Spleen (tissue), 11 donors: ENCODE measurements around the gene MMP17. TPM values are rescaled to one million over a fixed set of nuclear protein-coding genes. Genes with fewer than 3 reads are reported as not detected.
A peak's percentile ranks its signal among the peaks of the same experiment; 100 is the strongest.

Source experiments
- DNase-seq: peaks from one replicate; pipeline ENCODE4 v3.0.0-alpha.2; 2020
- H3K27ac ChIP-seq, 8 donors: fragments of 200-600 bp; sonication (generic) in 7 of 8; 1 replicate in 4 of 8; 2 replicates in 4 of 8; pipeline versions ENCODE4 v1.5.0 to v1.8.0; 2016 to 2021; ENCODE audit warnings: inconsistent platforms in 4 of 8, mild to moderate bottlenecking in 4 of 8, moderate library complexity in 1 of 8
- H3K27me3 ChIP-seq, 7 donors: fragments of 200-600 bp; sonication (generic) in 6 of 7; replicated peaks in 1 of 7; 1 replicate in 4 of 7; 2 replicates in 3 of 7; pipeline versions ENCODE4 v1.5.0 to v1.8.0; 2016 to 2021; ENCODE audit warnings: inconsistent platforms in 3 of 7, mild to moderate bottlenecking in 1 of 7
- H3K36me3 ChIP-seq, 6 donors: fragments of 200-600 bp; sonication (generic) in 5 of 6; 1 replicate in 4 of 6; 2 replicates in 2 of 6; pipeline versions ENCODE4 v1.5.0 to v1.8.0; 2016 to 2021; ENCODE audit warnings: inconsistent platforms in 2 of 6
- H3K4me1 ChIP-seq, 6 donors: fragments of 200-600 bp; sonication (generic) in 5 of 6; 1 replicate in 3 of 6; 2 replicates in 3 of 6; pipeline versions ENCODE4 v1.5.0 to v1.8.0; 2016 to 2021; ENCODE audit warnings: inconsistent platforms in 3 of 6
- H3K4me3 ChIP-seq, 8 donors: fragments of 200-600 bp; sonication (generic) in 7 of 8; 1 replicate in 4 of 8; 2 replicates in 4 of 8; pipeline versions ENCODE4 v1.5.0 to v1.8.0; 2016 to 2021; ENCODE audit warnings: inconsistent platforms in 4 of 8, mild to moderate bottlenecking in 4 of 8, moderate library complexity in 2 of 8
- H3K9me3 ChIP-seq, 8 donors: fragments of 200-600 bp; sonication (generic) in 7 of 8; 1 replicate in 4 of 8; 2 replicates in 4 of 8; pipeline versions ENCODE4 v1.5.0 to v1.8.0; 2016 to 2021; ENCODE audit warnings: inconsistent platforms in 4 of 8
- CTCF ChIP-seq, 11 experiments: fragments of 200-600 bp in 7 of 11; fragments of 450-650 bp in 4 of 11; sonication (generic) in 4 of 11; IDR thresholded peaks in 8 of 11; conservative IDR thresholded peaks in 3 of 11; 1 replicate in 7 of 11; 2 replicates in 4 of 11; pipeline versions ENCODE4 v1.4.0 to v1.8.0; 2016 to 2021; ENCODE audit warnings: antibody characterized with exemption in 11 of 11, inconsistent platforms in 4 of 11, mild to moderate bottlenecking in 1 of 11
- POLR2A ChIP-seq, 3 donors: fragments of 450-650 bp; IDR thresholded peaks; one replicate each; pipeline ENCODE4 v1.5.1; 2017; ENCODE audit warnings: antibody characterized with exemption in 3 of 3, mild to moderate bottlenecking in 1 of 3
- POLR2AphosphoS5 ChIP-seq, 3 donors: sonication (generic); formaldehyde crosslinking; IDR thresholded peaks; one replicate each; pipeline ENCODE4 v1.5.1; 2017; ENCODE audit warnings: antibody characterized with exemption in 3 of 3
- WGBS, 5 donors: extraction: QIAGEN DNeasy Blood & Tissue Kit in 3 of 5; methylation state at CpG; one replicate each; pipeline versions ENCODE4 v1.1.5 to v1.1.7; 2013 to 2018; 5-methylcytosine and 5-hydroxymethylcytosine counted together
- intact Hi-C: fragments of 100-400 bp; cut with DNase I; formaldehyde crosslinking; loops from one replicate; pipeline ENCODE4 v1.15.0; 2023; ENCODE audit warnings: low total_unique reads
- polyA plus RNA-seq, 3 donors: library from polyadenylated mRNA; stranded (reverse); fragments of 200-250 nt; gene quantifications; one replicate each; pipeline ENCODE4 v1.2.1, GENCODE V29; 2013
- total RNA-seq, 7 donors: library from RNA; depleted of rRNA in 3 of 7; stranded (reverse); fragments of >200 nt in 3 of 7; fragmentation: NEBNext Ultra II Directional in 4 of 7; extraction: Animal tissue kit (Norgen Biotek cat#: 25700) in 4 of 7; gene quantifications; one replicate each; pipeline versions ENCODE4 v1.1.0 to v1.2.1, GENCODE V29; 2016 to 2021
- donor health status: healthy with polysubstance abuse.
- donor health status: DM: no; HTN: no; CAD: no; lungs with moderate emphysema.
- donor health status: DM: no; HTN: no; CAD: no.
- donor health status: Bipolar disorder and iron deficiency.
- donor health status: healthy.
- donor health status: DM: no; HTN: no; CAD: no.
- donor health status: DM: yes; HTN: yes; CAD: no.

The MMP17 gene
- total and polyA plus RNA-seq, 10 donors: 1.4 to 8.4 (median 3.5) TPM

- no peak for TF ChIP-seq POLR2AphosphoS5 (IDR thresholded peaks at IDR 0.05)
- no peak for TF ChIP-seq CTCF (IDR thresholded peaks at IDR 0.05 in 8 of 11, conservative IDR thresholded peaks at IDR 0.05 in 3 of 11)
- no peak for TF ChIP-seq POLR2A (IDR thresholded peaks at IDR 0.05)
- intact Hi-C loops: no loop called here
- H3K4me3 ChIP-seq: no peak overlapping the region
- peaks cover 0 to 13% (median 0%) of the 10 kb centered on the region in 6 donors for H3K36me3 ChIP-seq
- peaks cover 21 to 39% (median 29%) of the 10 kb centered on the region in 6 donors for H3K4me1 ChIP-seq
- 81 to 88% (median 84%) methylated on average over 22 to 26 of the region's 26 CpGs for WGBS, 5 donors
- H3K9me3 ChIP-seq: no peaks in the 10 kb centered on the region
- peak; percentile 79 for DNase-seq
- H3K27ac ChIP-seq: peak overlapping the region in 1 of 8 donors; percentile 93
- no peaks in the 10 kb centered on the region for H3K27me3 ChIP-seq
Measured at GRCh38 chr12:131892711-131893604, 64.8 kb downstream of the MMP17 start.

- Histone ChIP-seq H3K36me3 (peaks cover 0 to 21% (median 0%) of the 10 kb centered on the region in 6 donors), H3K27ac (peak overlapping the region in 7 of 8 donors; percentile 78 to 98 (median 93)), H3K4me1 (peaks cover 24 to 46% (median 30%) of the 10 kb centered on the region in 6 donors), H3K4me3 (peak overlapping the region in 7 of 8 donors; percentile 39 to 85 (median 58)), H3K9me3 (no peaks in the 10 kb centered on the region), H3K27me3 (no peaks in the 10 kb centered on the region)
- no peak for TF ChIP-seq CTCF (IDR thresholded peaks at IDR 0.05 in 8 of 11, conservative IDR thresholded peaks at IDR 0.05 in 3 of 11)
- TF ChIP-seq POLR2AphosphoS5 (IDR thresholded peaks at IDR 0.05): no peak
- peak; percentile 68 for DNase-seq
- intact Hi-C loops: no loop called here
- 41 to 57% (median 46%) methylated on average over 15 to 19 of the region's 19 CpGs for WGBS, 5 donors
Measured at GRCh38 chr12:131893605-131894312, 65.6 kb downstream of the MMP17 start.

GRCh38 chr12:131894313-131894860 lies 66.2 kb downstream of the MMP17 start, which contains the start of gene ULK1:
Gene ULK1 (plus strand): TSS chr12:131894622. CDS start chr12:131895002, 380 bp downstream.
- 0 to 1% (median 1%) methylated on average over 14 to 54 of the region's 64 CpGs for WGBS, 5 donors
- Histone ChIP-seq H3K36me3 (peaks cover 0 to 27% (median 0%) of the 10 kb centered on the region in 6 donors), H3K27me3 (no peaks in the 10 kb centered on the region), H3K27ac (peak within 1 kb of the TSS; percentile 76 to 98 (median 93)), H3K4me1 (peaks cover 24 to 48% (median 30%) of the 10 kb centered on the region in 6 donors), H3K4me3 (peak within 1 kb of the TSS; percentile 51 to 85 (median 59)), H3K9me3 (no peaks in the 10 kb centered on the region)
- intact Hi-C loops: no loop called here
- DNase-seq: peak; percentile 98
- TF ChIP-seq POLR2A (IDR thresholded peaks at IDR 0.05) (peak in 2 of 3 donors; percentile 13 to 77), POLR2AphosphoS5 (IDR thresholded peaks at IDR 0.05) (peak; percentile 92 to 95 (median 92)), CTCF (IDR thresholded peaks at IDR 0.05 in 8 of 11, conservative IDR thresholded peaks at IDR 0.05 in 3 of 11) (no peak)
